ENCODE results near the gene RNF128. TPM values are rescaled to one million over a fixed set of nuclear protein-coding genes. Genes with fewer than 3 reads are reported as not detected.

RNF128 gene
- total and polyA plus RNA-seq, 2 of the 13 experiments (the other 11 are each of a cell fraction or from before 2014, with no cell fraction given) = 18.5 to 43.5 TPM

- TF ChIP-seq ZNF687 (CRISPR knock-in tag; IDR thresholded peaks at IDR 0.05) = no peak
- TF ChIP-seq ZNF510 (CRISPR knock-in tag; IDR thresholded peaks at IDR 0.05; ENCODE audit: low read depth) = no peak
- TF ChIP-seq KLF6 (CRISPR knock-in tag; IDR thresholded peaks at IDR 0.05) = no peak
- TF ChIP-seq KLF13 (CRISPR knock-in tag; IDR thresholded peaks at IDR 0.05) = no peak
- TF ChIP-seq ZMAT5 (CRISPR knock-in tag; IDR thresholded peaks at IDR 0.05; ENCODE audit: borderline replicate concordance, low read depth) = no peak
- no peak for TF ChIP-seq THAP8 (CRISPR knock-in tag; IDR thresholded peaks at IDR 0.05; ENCODE audit: borderline replicate concordance)
- TF ChIP-seq ZNF572 (CRISPR knock-in tag; IDR thresholded peaks at IDR 0.05) = no peak
- no peak for TF ChIP-seq CCAR2 (optimal IDR thresholded peaks at IDR 0.05; ENCODE audit: low read depth, low read length)
- no peak for TF ChIP-seq ZZZ3 (CRISPR knock-in tag; IDR thresholded peaks at IDR 0.05; ENCODE audit: borderline replicate concordance)
- no peak for TF ChIP-seq ZNF18 (CRISPR knock-in tag; IDR thresholded peaks at IDR 0.05; ENCODE audit: insufficient replicate concordance)
- TF ChIP-seq TBX3 (IDR thresholded peaks at IDR 0.05; ENCODE audit: borderline replicate concordance) = no peak
- TF ChIP-seq ZNF879 (CRISPR knock-in tag; IDR thresholded peaks at IDR 0.05) = no peak
- TF ChIP-seq KLF15 (CRISPR knock-in tag; IDR thresholded peaks at IDR 0.05; ENCODE audit: borderline replicate concordance) = no peak
- no peak for TF ChIP-seq ZNF883 (CRISPR knock-in tag; IDR thresholded peaks at IDR 0.05; ENCODE audit: not compliant biosample characterization)
- TF ChIP-seq TRIM24 (CRISPR knock-in tag; IDR thresholded peaks at IDR 0.05) = no peak
- TF ChIP-seq HNF4A (CRISPR knock-in tag; IDR thresholded peaks at IDR 0.05) = peak; percentile 62
- TF ChIP-seq PITX1 (CRISPR knock-in tag; IDR thresholded peaks at IDR 0.05) = no peak
- no peak for TF ChIP-seq TGIF2 (CRISPR knock-in tag; IDR thresholded peaks at IDR 0.05)
Measured at GRCh38 chrX:106780664-106781377, 54.3 kb downstream of the RNF128 start (continued).

All from HepG2 (cell line).